Small intestine (tissue), 7 donors: ENCODE results near the gene PLCG2. TPM values are rescaled to one million over a fixed set of nuclear protein-coding genes. Genes with fewer than 3 reads are reported as not detected.
"Not testable (repeated sequence)": the region's sequence is repeated elsewhere in the genome, so short reads cannot be mapped to it uniquely, and the experiment has no call there.

ENCODE experiments used
- DNase-seq, 2 donors: peaks; one replicate each; pipeline versions ENCODE4 v3.0.0 to v3.0.0-alpha.2; 2013
- FAIRE-seq: peaks from 2 replicates; lab custom pipeline; 2012; peaks lifted over from hg19 to GRCh38; lab: Jason Lieb, UNC
- H3K27ac ChIP-seq, 3 donors: one replicate each; pipeline ENCODE4 v1.5.1; 2013; ENCODE audit warnings: low read length in 2 of 3, mild to moderate bottlenecking in 2 of 3, control low read depth in 1 of 3, inconsistent platforms in 1 of 3, low read depth in 1 of 3, moderate library complexity in 1 of 3
- H3K27me3 ChIP-seq, 3 donors: one replicate each; pipeline ENCODE4 v1.6.1; 2013; ENCODE audit warnings: low read length in 3 of 3, inconsistent platforms in 1 of 3; ENCODE audit not compliant: control insufficient read depth in 3 of 3, insufficient read depth in 3 of 3
- H3K36me3 ChIP-seq, 3 donors: one replicate each; pipeline ENCODE4 v1.6.1; 2013; ENCODE audit warnings: low read length in 3 of 3, inconsistent platforms in 1 of 3, low read depth in 1 of 3, mild to moderate bottlenecking in 1 of 3, moderate library complexity in 1 of 3; ENCODE audit not compliant: control insufficient read depth in 3 of 3, insufficient read depth in 2 of 3
- H3K4me1 ChIP-seq, 3 donors: one replicate each; pipeline ENCODE4 v1.6.1; 2013; ENCODE audit warnings: low read length in 2 of 3, inconsistent platforms in 1 of 3, low read depth in 1 of 3, mild to moderate bottlenecking in 1 of 3, moderate library complexity in 1 of 3; ENCODE audit not compliant: control insufficient read depth in 3 of 3, insufficient read depth in 2 of 3
- H3K4me3 ChIP-seq, 3 donors: one replicate each; pipeline ENCODE4 v1.5.1; 2013; ENCODE audit warnings: low read length in 3 of 3, control low read depth in 1 of 3, inconsistent platforms in 1 of 3, low read depth in 1 of 3, mild to moderate bottlenecking in 1 of 3, moderate library complexity in 1 of 3
- H3K9me3 ChIP-seq, 2 donors: one replicate each; pipeline ENCODE4 v1.6.1; 2013; ENCODE audit warnings: low read depth in 1 of 2, low read length in 1 of 2; ENCODE audit not compliant: control insufficient read depth in 2 of 2, insufficient read depth in 1 of 2
- WGBS, 3 donors: extraction: QIAGEN DNeasy Blood & Tissue Kit; methylation state at CpG; one replicate each; pipeline ENCODE4 v1.1.7; 2013; 5-methylcytosine and 5-hydroxymethylcytosine counted together
- polyA plus RNA-seq, 4 donors: library from polyadenylated mRNA; stranded (reverse) in 3 of 4; unstranded in 1 of 4; fragments of 200-250 nt in 3 of 4; fragments of 120-200 nt in 1 of 4; gene quantifications; one replicate each; pipeline versions ENCODE4 v1.2.1 to v1.2.3, GENCODE V29; 2013
- donor health status: healthy with polysubstance abuse.
- donor health status: control.
- donor health status: control.
- donor health status: Bipolar disorder and iron deficiency.
- donor health status: healthy.

The PLCG2 gene
- polyA plus RNA-seq, 4 donors, result 8.4 to 27.5 (median 12.4) TPM

DNA sequence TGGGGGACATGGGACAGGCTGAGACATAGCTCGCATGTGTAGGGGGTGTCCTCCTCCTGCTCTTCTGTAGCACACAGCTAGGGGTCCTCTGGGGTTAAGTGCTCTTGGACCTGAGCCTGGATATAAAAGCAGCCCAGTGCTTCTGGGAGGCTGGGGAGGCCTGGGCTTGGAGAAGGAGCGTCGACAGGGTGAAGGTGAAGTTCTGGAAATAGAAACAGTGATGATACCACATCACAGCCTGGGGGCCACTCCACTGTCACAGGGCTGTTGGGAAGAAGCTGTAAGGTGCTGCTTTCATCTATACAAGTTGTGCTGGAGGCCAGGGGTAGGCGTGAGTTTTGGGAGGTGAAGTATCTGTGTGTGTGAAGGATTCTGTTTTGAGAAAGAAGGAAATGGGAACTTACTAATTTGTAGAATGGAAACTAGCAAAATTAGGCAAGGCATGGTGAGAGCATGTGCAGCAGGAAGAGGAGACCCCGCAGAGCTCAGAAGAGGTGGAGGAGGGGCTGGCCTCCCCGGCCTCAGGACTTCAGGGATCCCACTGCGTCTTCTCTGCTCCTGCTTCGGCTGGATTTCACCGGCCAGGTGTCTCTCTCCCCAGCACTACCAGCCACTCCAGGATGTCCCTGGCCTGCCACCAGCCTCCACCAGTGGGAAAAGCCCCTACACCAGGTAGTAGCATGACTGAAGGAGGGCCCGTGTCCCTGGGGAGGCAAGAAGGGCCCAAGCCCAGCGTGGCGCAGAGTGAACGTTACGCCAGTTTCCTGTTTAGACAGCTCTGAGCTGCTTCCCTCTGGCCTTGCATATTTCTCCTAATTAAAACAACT is 19.4 kb downstream of the PLCG2 start:
- H3K36me3 ChIP-seq, result no peaks in the 10 kb centered on the region
- H3K27me3 ChIP-seq, result no peaks in the 10 kb centered on the region
- no peaks in the 10 kb centered on the region for H3K9me3 ChIP-seq
- no peaks in the 10 kb centered on the region for H3K4me1 ChIP-seq
- WGBS, 3 donors, result 54 to 79% (median 59%) methylated on average over 14 of the region's 14 CpGs
- peak overlapping the region in 2 of 3 donors; percentile 29 to 36 for H3K27ac ChIP-seq
- DNase-seq, result no peak
- no peak overlapping the region for H3K4me3 ChIP-seq
- no peak for FAIRE-seq

DNA sequence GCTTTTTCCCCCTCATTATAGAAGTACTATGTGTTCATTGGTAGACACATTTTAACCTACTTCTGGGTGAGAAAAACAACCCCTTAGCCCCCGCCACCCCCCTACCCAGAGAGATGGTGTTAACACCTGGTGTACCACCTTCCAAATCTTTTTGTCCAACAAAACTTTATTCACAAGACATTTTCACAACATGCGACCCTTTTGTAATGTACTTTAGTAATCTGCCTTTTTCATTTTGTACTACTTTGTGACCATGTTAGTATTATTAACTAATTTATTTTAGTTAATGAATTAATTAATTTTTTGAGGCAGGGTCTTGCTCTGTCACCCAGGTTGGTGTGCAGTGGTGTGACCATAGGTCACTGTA is 20.0 kb downstream of the PLCG2 start:
- FAIRE-seq (no peak), DNase-seq (no peak)
- WGBS, 3 donors, result 73 to 85% (median 78%) methylated on average over 2 of the region's 2 CpGs
- no peak overlapping the region for H3K4me3 ChIP-seq
- H3K4me1 ChIP-seq, result no peaks in the 10 kb centered on the region
- no peaks in the 10 kb centered on the region for H3K9me3 ChIP-seq
- peak overlapping the region in 2 of 3 donors; percentile 29 to 36 for H3K27ac ChIP-seq
- H3K36me3 ChIP-seq, result no peaks in the 10 kb centered on the region
- no peaks in the 10 kb centered on the region for H3K27me3 ChIP-seq

DNA sequence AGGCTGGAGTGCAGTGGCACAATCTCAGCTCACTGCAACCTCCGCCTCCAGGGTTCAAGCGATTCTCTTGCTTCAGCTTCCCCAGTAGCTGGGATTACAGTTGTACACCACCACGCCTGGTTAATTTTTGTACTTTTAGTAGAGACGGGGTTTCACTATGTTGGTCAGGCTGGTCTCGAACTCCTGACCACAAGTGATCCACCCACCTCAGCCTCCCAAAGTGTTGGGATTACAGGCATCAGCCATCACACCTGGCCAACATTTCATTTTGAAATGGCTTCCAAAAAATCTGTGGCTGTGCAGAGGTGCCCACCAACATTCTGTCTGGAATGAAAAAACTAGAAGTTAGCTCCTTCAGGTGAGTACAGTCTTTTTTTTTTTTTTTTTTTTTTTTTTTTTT is 22.6 kb downstream of the PLCG2 start:
- not testable (repeated sequence) for H3K4me1 ChIP-seq, H3K27ac ChIP-seq, FAIRE-seq, H3K27me3 ChIP-seq, H3K36me3 ChIP-seq, DNase-seq, H3K4me3 ChIP-seq, H3K9me3 ChIP-seq
- 81 to 96% (median 94%) methylated on average over 5 of the region's 5 CpGs for WGBS, 3 donors

DNA sequence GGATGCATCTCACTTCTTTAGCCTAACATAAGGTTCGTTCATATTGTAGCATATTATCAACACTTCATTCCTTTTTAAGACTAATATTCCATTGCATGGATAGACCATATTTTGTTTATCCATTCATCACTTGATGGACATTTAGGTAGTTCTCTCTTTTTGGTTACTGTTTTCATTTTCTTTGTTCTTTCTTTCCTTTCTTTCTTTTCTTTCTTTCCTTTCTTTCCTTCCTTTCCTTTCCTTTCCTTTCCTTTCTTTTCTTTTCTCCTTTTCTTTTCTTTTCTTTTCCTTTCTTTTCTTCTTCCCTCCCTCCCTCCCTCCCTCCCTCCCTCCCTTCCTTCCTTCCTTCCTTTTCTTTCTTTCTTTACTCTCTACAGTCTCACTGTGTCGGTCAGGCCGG is 24.2 kb downstream of the PLCG2 start:
- Histone ChIP-seq H3K27ac (no peak overlapping the region), H3K36me3 (no peaks in the 10 kb centered on the region), H3K9me3 (peaks cover 0 to 3% of the 10 kb centered on the region in 2 donors), H3K4me3 (no peak overlapping the region), H3K4me1 (no peaks in the 10 kb centered on the region), H3K27me3 (no peaks in the 10 kb centered on the region)
- DNase-seq (no peak), FAIRE-seq (no peak)
- 93 to 98% (median 94%) methylated on average over 3 of the region's 3 CpGs for WGBS, 3 donors

DNA sequence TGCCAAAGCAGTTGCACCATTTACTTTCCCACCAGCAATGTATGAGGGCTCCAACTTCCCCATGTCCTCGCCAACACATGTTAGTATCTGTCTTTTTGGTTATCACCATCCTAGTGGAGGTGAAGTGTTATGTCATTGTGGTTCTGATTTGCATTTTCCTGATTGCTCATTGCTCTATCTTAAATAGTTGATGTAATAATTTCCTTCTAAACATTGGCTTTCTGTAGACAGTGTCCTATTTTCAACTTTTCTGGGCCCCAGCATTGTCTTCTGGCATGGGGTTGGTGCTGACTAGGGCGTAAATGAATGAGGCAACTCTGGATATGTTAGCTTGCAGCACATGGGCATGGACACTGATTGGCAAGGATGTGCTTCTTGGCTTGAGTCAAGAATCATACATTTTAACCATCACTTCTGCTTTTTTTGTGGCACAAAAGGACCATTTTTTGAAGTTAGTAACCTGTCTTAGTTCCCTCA is 25.1 kb downstream of the PLCG2 start:
- Histone ChIP-seq H3K27ac (no peak overlapping the region), H3K9me3 (peaks cover 0 to 7% of the 10 kb centered on the region in 2 donors), H3K27me3 (no peaks in the 10 kb centered on the region), H3K4me3 (no peak overlapping the region), H3K4me1 (no peaks in the 10 kb centered on the region), H3K36me3 (peaks cover 0 to 3% (median 0%) of the 10 kb centered on the region in 3 donors)
- DNase-seq (no peak), FAIRE-seq (no peak)
- 85 to 96% (median 91%) methylated on average over 2 of the region's 2 CpGs for WGBS, 3 donors

DNA sequence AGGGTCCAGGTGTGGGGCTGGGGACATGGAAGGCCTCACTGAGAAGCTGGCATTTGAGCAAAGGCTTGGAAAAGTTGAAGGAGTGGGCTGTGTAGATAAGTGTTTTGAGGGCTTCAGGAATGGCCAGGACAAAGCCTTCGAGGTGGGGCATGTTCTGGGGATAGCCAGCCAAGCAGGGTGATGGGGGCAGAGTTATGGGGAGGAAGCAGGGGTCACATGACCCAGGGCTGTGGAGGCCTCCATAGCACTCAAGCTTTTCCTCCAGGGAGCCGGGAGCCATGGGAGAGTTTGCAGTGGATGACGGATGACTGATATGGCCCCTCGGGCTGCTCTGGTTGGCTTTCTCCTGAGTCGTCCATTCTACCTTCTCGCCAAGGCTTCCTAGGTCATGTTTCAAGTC is 27.6 kb downstream of the PLCG2 start:
- FAIRE-seq (no peak), DNase-seq (no peak)
- WGBS, 3 donors, result 83 to 92% (median 91%) methylated on average over 5 to 6 of the region's 6 CpGs
- Histone ChIP-seq H3K9me3 (peaks cover 0 to 7% of the 10 kb centered on the region in 2 donors), H3K4me3 (no peak overlapping the region), H3K4me1 (peaks cover 0 to 4% (median 4%) of the 10 kb centered on the region in 3 donors), H3K36me3 (peaks cover 0 to 3% (median 0%) of the 10 kb centered on the region in 3 donors), H3K27me3 (no peaks in the 10 kb centered on the region), H3K27ac (no peak overlapping the region)

DNA sequence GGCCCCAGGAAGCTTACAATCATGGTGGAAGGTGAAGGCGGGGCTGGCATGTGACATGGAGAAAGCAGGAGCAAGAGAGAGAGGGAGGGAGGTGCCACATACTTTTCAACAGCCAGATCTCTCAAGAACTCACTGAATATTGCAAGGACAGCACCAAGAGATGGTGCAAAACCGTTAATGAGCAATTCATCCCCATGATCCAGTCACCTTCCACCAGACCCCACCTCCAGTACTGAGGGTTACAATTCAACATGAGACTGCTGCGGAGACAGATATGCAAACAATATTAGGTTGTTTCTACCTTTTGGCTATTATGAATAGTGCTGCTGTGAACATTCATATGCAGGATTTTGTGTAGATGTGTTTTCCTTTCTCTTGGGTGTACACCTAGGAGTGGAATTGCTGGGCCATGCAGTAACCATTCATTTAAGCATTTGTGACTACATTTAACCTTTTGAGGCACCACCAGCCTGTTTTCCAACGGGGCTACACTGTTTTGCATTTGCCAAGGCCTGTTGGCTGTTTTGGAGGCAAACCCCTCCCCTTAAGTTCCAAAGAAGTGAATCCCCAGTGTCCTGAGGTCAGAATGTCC is 28.8 kb downstream of the PLCG2 start:
- H3K4me1 ChIP-seq, result peaks cover 0 to 4% (median 4%) of the 10 kb centered on the region in 3 donors
- peaks cover 0 to 3% (median 0%) of the 10 kb centered on the region in 3 donors for H3K36me3 ChIP-seq
- H3K9me3 ChIP-seq, result peaks cover 0 to 7% of the 10 kb centered on the region in 2 donors
- no peak overlapping the region for H3K4me3 ChIP-seq
- FAIRE-seq, result no peak
- peak overlapping the region in 1 of 3 donors; percentile 73 for H3K27ac ChIP-seq
- no peaks in the 10 kb centered on the region for H3K27me3 ChIP-seq
- DNase-seq, result no peak
- WGBS, 3 donors, result 75 to 91% (median 86%) methylated on average over 4 of the region's 4 CpGs

DNA sequence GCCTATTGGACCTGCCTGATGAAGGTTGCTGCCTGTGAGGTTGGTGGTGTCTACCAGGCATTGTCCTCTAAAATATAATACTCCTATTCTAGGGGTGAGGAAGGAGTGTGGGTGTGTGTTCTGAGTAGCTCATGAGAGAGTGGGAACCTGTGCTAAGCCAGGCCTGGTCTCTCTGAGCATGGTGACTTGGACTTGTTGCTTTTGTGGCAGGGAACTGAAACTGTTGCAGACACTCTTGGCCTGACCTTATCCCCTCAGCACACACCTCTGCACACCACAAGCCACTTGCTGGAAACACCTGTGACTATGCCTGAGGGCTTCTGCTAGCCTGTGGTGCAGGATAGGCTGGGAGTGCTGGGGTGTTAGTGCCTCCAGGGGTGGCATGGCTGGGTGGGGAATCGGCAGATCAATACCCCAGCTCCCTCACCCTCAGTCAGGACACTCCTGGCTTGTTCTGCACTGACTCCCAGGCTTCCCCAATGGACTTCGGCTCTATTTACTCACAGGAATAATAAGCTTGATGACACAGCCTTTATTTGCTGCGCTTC is 29.9 kb downstream of the PLCG2 start:
- FAIRE-seq, result no peak
- Histone ChIP-seq H3K9me3 (peaks cover 0 to 7% of the 10 kb centered on the region in 2 donors), H3K36me3 (peaks cover 0 to 3% (median 0%) of the 10 kb centered on the region in 3 donors), H3K4me3 (no peak overlapping the region), H3K27ac (peak overlapping the region in 2 of 3 donors; percentile 49 to 83), H3K27me3 (no peaks in the 10 kb centered on the region), H3K4me1 (peaks cover 0 to 4% (median 4%) of the 10 kb centered on the region in 3 donors)
- 38 to 70% (median 40%) methylated on average over 3 of the region's 3 CpGs for WGBS, 3 donors
- peak in 1 of 2 donors; percentile 79 for DNase-seq
